Neutrophil (primary cell): ENCODE data around the gene PAK1IP1.
"Not testable (repeated sequence)": the region's sequence is repeated elsewhere in the genome, so short reads cannot be mapped to it uniquely, and the experiment has no call there.

ENCODE experiments used
- H3K27ac ChIP-seq: fragments of 200-600 bp; sonication (generic); 2 replicates; pipeline ENCODE4 v1.5.1; 2016; ENCODE audit warnings: mild to moderate bottlenecking, moderate library complexity
- H3K27me3 ChIP-seq: fragments of 200-600 bp; sonication (generic); 2 replicates; pipeline ENCODE4 v1.6.0; 2016; ENCODE audit warnings: mild to moderate bottlenecking
- H3K36me3 ChIP-seq: fragments of 200-600 bp; sonication (generic); 2 replicates; pipeline ENCODE4 v1.5.1; 2017
- H3K4me1 ChIP-seq, 2 experiments: fragments of 200-600 bp in 1 of 2; sonication (generic) in 1 of 2; 1 replicate in 1 of 2; 2 replicates in 1 of 2; pipeline versions ENCODE4 v1.5.1 to v1.6.1; 2013 to 2016; ENCODE audit warnings: low read depth in 1 of 2, low read length in 1 of 2, mild to moderate bottlenecking in 1 of 2, moderate library complexity in 1 of 2; ENCODE audit not compliant: control insufficient read depth in 1 of 2, insufficient read depth in 1 of 2
- H3K4me3 ChIP-seq, 2 experiments: fragments of 200-600 bp in 1 of 2; sonication (generic) in 1 of 2; 1 replicate in 1 of 2; 2 replicates in 1 of 2; pipeline ENCODE4 v1.5.1; 2013 to 2016; ENCODE audit warnings: low read depth in 1 of 2, low read length in 1 of 2, mild to moderate bottlenecking in 1 of 2, moderate library complexity in 1 of 2
- H3K9me3 ChIP-seq: fragments of 200-600 bp; sonication (generic); 2 replicates; pipeline ENCODE4 v1.5.1; 2016
- TF ChIP-seq, protein P1 (sequence below): fragments of 200-600 bp; sonication (generic); IDR thresholded peaks from 2 replicates; pipeline ENCODE4 v1.5.1; 2016; ENCODE audit warnings: antibody characterized with exemption

Gene PAK1IP1

DNA sequence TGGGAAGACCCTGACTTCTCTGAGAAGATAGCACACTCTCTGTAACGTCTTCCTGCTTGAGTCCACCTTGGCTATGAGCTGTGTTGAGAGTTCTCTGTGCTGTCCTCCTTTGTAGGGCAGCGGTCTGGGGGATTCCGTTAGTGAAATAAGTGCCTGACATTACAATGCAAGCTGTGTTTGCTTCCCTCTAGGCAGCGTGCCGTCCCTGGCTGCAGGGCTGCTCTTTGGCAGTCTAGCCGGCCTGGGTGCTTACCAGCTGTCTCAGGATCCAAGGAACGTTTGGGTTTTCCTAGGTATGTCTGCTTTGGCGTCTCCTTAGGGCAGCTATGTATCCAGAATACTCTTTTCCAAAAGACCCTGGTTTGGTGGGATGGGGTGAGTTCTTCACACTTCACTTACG lies 30.9 kb downstream of the PAK1IP1 start:
- Histone ChIP-seq H3K9me3 (no peaks in the 10 kb centered on the region), H3K27me3 (no peaks in the 10 kb centered on the region), H3K4me3 (no peak overlapping the region), H3K27ac (no peak overlapping the region), H3K4me1 (peaks cover 12 to 24% of the 10 kb centered on the region in 2 experiments), H3K36me3 (no peaks in the 10 kb centered on the region)
- TF ChIP-seq, protein P1, sequence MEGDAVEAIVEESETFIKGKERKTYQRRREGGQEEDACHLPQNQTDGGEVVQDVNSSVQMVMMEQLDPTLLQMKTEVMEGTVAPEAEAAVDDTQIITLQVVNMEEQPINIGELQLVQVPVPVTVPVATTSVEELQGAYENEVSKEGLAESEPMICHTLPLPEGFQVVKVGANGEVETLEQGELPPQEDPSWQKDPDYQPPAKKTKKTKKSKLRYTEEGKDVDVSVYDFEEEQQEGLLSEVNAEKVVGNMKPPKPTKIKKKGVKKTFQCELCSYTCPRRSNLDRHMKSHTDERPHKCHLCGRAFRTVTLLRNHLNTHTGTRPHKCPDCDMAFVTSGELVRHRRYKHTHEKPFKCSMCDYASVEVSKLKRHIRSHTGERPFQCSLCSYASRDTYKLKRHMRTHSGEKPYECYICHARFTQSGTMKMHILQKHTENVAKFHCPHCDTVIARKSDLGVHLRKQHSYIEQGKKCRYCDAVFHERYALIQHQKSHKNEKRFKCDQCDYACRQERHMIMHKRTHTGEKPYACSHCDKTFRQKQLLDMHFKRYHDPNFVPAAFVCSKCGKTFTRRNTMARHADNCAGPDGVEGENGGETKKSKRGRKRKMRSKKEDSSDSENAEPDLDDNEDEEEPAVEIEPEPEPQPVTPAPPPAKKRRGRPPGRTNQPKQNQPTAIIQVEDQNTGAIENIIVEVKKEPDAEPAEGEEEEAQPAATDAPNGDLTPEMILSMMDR: no peak

DNA sequence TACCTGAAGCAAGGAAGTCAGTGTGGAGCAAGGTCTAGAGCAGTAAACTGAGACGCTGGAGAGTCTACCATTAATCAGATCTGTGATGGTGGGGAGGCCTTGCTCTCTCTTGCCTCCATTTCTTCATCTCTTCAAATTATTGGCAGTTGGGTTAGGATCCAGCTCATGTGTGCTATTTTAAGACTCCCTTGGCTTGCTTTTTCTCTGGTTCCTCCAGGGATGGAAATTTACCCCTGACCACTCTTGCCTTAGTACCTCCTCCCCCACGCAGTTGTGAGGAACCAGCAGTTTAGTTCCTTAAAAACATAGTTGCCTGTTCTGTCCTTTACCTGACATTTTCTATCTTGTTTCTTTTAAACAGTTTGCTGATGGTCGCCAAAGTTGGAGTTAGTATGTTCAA lies 35.5 kb downstream of the PAK1IP1 start:
- H3K9me3 ChIP-seq: no peaks in the 10 kb centered on the region
- no peak overlapping the region for H3K4me3 ChIP-seq
- peaks cover 8% of the 10 kb centered on the region for H3K36me3 ChIP-seq
- no peak overlapping the region for H3K27ac ChIP-seq
- H3K4me1 ChIP-seq: no peaks in the 10 kb centered on the region
- no peaks in the 10 kb centered on the region for H3K27me3 ChIP-seq
- TF ChIP-seq, protein P1: no peak

DNA sequence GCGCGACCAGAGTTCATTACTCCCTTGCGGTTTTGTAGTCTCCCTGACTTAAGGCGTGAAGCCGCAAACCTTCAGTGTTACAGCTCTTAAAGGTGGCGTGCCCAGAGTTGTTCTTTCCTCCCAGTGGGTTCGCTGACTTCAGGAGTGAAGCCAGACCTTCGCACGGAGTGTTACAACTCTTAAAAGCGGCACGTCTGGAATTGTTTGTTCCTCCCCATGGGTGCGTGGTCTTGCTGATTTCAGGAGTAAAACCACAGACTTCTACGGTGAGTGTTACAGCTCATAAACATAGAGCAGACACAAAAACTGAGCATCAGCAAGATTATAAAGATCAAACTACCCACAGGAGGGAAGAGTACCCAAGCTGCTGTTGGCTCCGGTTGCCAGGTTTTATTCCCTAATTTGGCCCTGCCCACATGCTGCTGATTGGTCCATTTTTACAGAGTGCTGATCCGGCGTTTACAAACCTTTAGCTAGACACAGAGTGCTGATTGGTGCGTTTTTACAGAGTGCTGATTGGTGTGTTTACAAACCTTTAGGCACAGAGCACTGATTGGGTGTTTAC lies 38.5 kb downstream of the PAK1IP1 start:
- H3K36me3 ChIP-seq: peaks cover 8% of the 10 kb centered on the region
- no peak overlapping the region for H3K27ac ChIP-seq
- no peaks in the 10 kb centered on the region for H3K9me3 ChIP-seq
- no peak overlapping the region for H3K4me3 ChIP-seq
- TF ChIP-seq, protein P1: no peak
- no peaks in the 10 kb centered on the region for H3K4me1 ChIP-seq
- no peaks in the 10 kb centered on the region for H3K27me3 ChIP-seq

DNA sequence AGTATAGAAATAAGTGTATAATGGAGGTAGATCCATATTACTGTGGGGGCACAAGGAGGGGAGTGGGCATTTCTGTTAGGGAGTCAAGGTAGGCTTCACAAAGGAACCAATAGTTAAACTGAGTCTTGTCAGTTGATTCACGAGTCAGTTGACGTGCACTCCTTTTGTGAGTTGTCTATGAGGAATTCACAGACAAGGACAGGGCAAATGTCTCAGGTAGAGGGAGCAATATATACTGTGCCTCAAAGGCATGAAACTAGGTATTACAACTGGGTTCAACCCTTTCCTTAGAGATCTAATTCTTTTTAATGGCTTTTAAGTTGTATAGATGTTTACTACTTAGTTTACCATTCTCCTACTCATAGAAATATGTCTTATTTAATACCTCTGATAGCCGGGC lies 39.1 kb downstream of the PAK1IP1 start:
- H3K27me3 ChIP-seq: no peaks in the 10 kb centered on the region
- no peak overlapping the region for H3K27ac ChIP-seq
- no peak overlapping the region for H3K4me3 ChIP-seq
- H3K36me3 ChIP-seq: peaks cover 8% of the 10 kb centered on the region
- H3K9me3 ChIP-seq: no peaks in the 10 kb centered on the region
- TF ChIP-seq, protein P1: no peak
- no peaks in the 10 kb centered on the region for H3K4me1 ChIP-seq

DNA sequence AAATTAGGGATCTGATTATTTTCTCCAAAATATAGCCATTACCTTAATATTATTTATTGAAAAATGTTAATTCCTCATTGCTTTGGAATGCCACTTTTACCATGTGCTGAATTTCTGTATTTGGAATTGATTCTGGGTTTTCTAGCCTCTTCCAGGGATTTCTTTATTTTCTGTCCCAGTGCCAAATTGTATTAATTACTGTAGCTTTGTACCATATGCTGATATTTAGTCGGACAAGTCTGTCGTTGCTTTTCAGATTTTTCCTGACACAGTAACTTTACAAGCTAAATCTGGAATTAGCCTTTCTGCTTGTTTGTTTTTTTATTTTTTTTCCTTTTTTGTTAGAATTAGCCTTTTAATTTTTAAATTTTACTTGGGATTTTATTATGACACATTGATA lies 42.0 kb downstream of the PAK1IP1 start:
- H3K27ac ChIP-seq: no peak overlapping the region
- TF ChIP-seq, protein P1: no peak
- H3K36me3 ChIP-seq: peaks cover 8% of the 10 kb centered on the region
- no peaks in the 10 kb centered on the region for H3K9me3 ChIP-seq
- H3K27me3 ChIP-seq: no peaks in the 10 kb centered on the region
- H3K4me3 ChIP-seq: no peak overlapping the region
- no peaks in the 10 kb centered on the region for H3K4me1 ChIP-seq

DNA sequence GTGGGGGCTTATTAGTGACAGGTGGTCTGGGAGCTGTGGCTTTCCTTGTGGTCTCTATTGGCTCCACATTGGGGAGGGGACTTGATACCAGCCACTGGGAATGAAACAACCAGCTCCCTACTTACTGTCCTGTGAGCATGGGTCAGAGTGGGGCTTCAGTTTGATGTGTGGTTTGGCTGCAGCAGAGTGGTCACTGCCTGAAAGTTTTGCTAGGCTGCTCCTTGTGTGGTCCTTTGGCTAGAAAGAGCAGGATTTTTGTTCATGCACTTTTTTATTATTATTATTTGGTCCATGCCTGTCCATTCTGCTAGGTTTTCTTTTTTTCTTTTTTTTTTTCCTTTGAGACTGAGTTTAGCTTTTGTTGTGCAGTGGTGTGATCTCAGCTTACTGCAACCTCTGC lies 45.3 kb downstream of the PAK1IP1 start:
- Histone ChIP-seq H3K36me3 (no peaks in the 10 kb centered on the region), H3K4me3 (no peak overlapping the region), H3K27ac (no peak overlapping the region), H3K27me3 (no peaks in the 10 kb centered on the region), H3K4me1 (no peaks in the 10 kb centered on the region), H3K9me3 (no peaks in the 10 kb centered on the region)
- TF ChIP-seq, protein P1: no peak

DNA sequence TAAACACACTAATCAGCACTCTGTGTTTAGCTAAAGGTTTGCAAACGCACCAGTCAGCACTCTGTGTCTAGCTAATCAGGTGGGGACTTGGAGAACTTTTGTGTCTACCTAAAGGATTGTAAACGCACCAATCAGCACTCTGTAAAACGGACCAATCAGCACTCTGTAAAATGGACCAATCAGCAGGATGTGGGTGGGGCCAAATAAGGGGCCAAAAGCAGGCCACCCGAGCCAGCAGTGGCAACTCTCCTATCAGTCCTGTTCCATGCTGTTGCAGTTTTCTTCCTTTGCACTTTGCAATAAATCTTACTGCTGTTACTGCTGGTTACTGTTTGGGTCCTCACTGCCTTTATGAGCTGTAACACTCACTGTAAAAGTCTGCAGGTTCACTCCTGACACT lies 46.9 kb downstream of the PAK1IP1 start:
- not testable (repeated sequence) for H3K27me3 ChIP-seq, H3K27ac ChIP-seq, H3K36me3 ChIP-seq, H3K4me1 ChIP-seq, H3K4me3 ChIP-seq, H3K9me3 ChIP-seq
